HepG2 (cell line): Measurements from ENCODE around the gene ODC1.

ENCODE experiments used
- HIVEP1 ChIP-seq: sonication (generic); formaldehyde crosslinking; IDR thresholded peaks from 2 replicates; pipeline ENCODE4 v1.4.0; 2020; ENCODE audit warnings: mild to moderate bottlenecking, missing genetic modification reagents
- RAD21 ChIP-seq: fragments of 450-650 bp; formaldehyde crosslinking; IDR thresholded peaks from 2 replicates; pipeline ENCODE4 v1.5.0; 2020; ENCODE audit warnings: mild to moderate bottlenecking
- RAD51 ChIP-seq: fragments of 450-650 bp; IDR thresholded peaks from 2 replicates; pipeline ENCODE4 v1.6.1; 2016; ENCODE audit warnings: borderline replicate concordance
- SMC3 ChIP-seq: IDR thresholded peaks from 2 replicates; pipeline ENCODE4 v1.6.1; 2011; ENCODE audit warnings: low read length, improper control_type of control experiment
- SP5 ChIP-seq: IDR thresholded peaks from 2 replicates; pipeline ENCODE4 v1.6.1; 2016; ENCODE audit warnings: low read depth, borderline replicate concordance
- STAG1 ChIP-seq: sonication (generic); formaldehyde crosslinking; IDR thresholded peaks from 2 replicates; pipeline ENCODE4 v1.4.0; 2020; ENCODE audit warnings: missing genetic modification reagents
- TBL1XR1 ChIP-seq: fragments of 150-350 bp; IDR thresholded peaks from 2 replicates; pipeline ENCODE4 v1.6.1; 2014; ENCODE audit warnings: borderline replicate concordance, low read length; ENCODE audit not compliant: partially characterized antibody
- ZBTB38 ChIP-seq: sonication (generic); formaldehyde crosslinking; IDR thresholded peaks from 2 replicates; pipeline ENCODE4 v1.5.1; 2020; ENCODE audit warnings: mild to moderate bottlenecking, missing genetic modification reagents
- ZFX ChIP-seq: sonication (generic); formaldehyde crosslinking; IDR thresholded peaks from 2 replicates; pipeline ENCODE4 v1.4.0; 2020; ENCODE audit warnings: mild to moderate bottlenecking, low read depth, missing genetic modification reagents, moderate library complexity
- ZNF274 ChIP-seq: sonication (generic); formaldehyde crosslinking; IDR thresholded peaks from 2 replicates; pipeline ENCODE4 v1.5.1; 2020; ENCODE audit warnings: mild to moderate bottlenecking, missing genetic modification reagents
- ZNF644 ChIP-seq: IDR thresholded peaks from 2 replicates; pipeline ENCODE4 v1.6.1; 2016; ENCODE audit warnings: low read depth
- TF ChIP-seq, protein P1 (sequence below): sonication (generic); formaldehyde crosslinking; IDR thresholded peaks from 2 replicates; pipeline ENCODE4 v1.5.0; 2020; ENCODE audit warnings: mild to moderate bottlenecking, missing genetic modification reagents, moderate library complexity
- TF ChIP-seq, protein P2 (sequence below): sonication (generic); formaldehyde crosslinking; IDR thresholded peaks from 2 replicates; pipeline ENCODE4 v1.4.0; 2020; ENCODE audit warnings: missing genetic modification reagents, mild to moderate bottlenecking, borderline replicate concordance

GRCh38 chr2:10402062-10402585, 46.0 kb downstream of the ODC1 start:
- TF ChIP-seq, protein P1, sequence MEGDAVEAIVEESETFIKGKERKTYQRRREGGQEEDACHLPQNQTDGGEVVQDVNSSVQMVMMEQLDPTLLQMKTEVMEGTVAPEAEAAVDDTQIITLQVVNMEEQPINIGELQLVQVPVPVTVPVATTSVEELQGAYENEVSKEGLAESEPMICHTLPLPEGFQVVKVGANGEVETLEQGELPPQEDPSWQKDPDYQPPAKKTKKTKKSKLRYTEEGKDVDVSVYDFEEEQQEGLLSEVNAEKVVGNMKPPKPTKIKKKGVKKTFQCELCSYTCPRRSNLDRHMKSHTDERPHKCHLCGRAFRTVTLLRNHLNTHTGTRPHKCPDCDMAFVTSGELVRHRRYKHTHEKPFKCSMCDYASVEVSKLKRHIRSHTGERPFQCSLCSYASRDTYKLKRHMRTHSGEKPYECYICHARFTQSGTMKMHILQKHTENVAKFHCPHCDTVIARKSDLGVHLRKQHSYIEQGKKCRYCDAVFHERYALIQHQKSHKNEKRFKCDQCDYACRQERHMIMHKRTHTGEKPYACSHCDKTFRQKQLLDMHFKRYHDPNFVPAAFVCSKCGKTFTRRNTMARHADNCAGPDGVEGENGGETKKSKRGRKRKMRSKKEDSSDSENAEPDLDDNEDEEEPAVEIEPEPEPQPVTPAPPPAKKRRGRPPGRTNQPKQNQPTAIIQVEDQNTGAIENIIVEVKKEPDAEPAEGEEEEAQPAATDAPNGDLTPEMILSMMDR (CRISPR knock-in tag), result no peak
- TF ChIP-seq RAD21 (CRISPR knock-in tag) (no peak), ZFX (CRISPR knock-in tag) (no peak), TBL1XR1 (no peak), RAD51 (no peak), ZBTB38 (peak; percentile 89), SMC3 (no peak), SP5 (no peak), STAG1 (no peak), ZNF644 (CRISPR knock-in tag) (no peak), HIVEP1 (CRISPR knock-in tag) (no peak), ZNF274 (CRISPR knock-in tag) (no peak)
- TF ChIP-seq, protein P2, sequence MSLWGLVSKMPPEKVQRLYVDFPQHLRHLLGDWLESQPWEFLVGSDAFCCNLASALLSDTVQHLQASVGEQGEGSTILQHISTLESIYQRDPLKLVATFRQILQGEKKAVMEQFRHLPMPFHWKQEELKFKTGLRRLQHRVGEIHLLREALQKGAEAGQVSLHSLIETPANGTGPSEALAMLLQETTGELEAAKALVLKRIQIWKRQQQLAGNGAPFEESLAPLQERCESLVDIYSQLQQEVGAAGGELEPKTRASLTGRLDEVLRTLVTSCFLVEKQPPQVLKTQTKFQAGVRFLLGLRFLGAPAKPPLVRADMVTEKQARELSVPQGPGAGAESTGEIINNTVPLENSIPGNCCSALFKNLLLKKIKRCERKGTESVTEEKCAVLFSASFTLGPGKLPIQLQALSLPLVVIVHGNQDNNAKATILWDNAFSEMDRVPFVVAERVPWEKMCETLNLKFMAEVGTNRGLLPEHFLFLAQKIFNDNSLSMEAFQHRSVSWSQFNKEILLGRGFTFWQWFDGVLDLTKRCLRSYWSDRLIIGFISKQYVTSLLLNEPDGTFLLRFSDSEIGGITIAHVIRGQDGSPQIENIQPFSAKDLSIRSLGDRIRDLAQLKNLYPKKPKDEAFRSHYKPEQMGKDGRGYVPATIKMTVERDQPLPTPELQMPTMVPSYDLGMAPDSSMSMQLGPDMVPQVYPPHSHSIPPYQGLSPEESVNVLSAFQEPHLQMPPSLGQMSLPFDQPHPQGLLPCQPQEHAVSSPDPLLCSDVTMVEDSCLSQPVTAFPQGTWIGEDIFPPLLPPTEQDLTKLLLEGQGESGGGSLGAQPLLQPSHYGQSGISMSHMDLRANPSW (CRISPR knock-in tag), result no peak
